ENCODE data around the gene PDE8A. TPM values are rescaled to one million over a fixed set of nuclear protein-coding genes. Genes with fewer than 3 reads are reported as not detected.

PDE8A gene
- total RNA-seq, 2 experiments from 2014 or later, result 28.3 to 32.3 TPM

GRCh38 chr15:84970843-84971242 lies 10.8 kb upstream of the PDE8A start:
- no peak overlapping the region for H3K4me3 ChIP-seq (ENCODE audit: low read depth, low read length, poor library complexity, severe bottlenecking)
- BruUV-seq (replicated peaks), result no TSS peak
- no peaks in the 10 kb centered on the region for H3K9me2 ChIP-seq (ENCODE audit: insufficient read depth, low read length)
- POLR2A ChIA-PET, result interaction anchor here (1.0 kb wide), 1 partner anchor 30 kb away, joined by 4 read pairs; no protein-coding TSS in a partner anchor
- H3K27ac ChIP-seq (ENCODE audit: low read depth, low read length, poor library complexity, severe bottlenecking), result no peak overlapping the region
- no peaks in the 10 kb centered on the region for H3K36me3 ChIP-seq (ENCODE audit: insufficient read depth, low read length)
- H3K79me2 ChIP-seq (ENCODE audit: insufficient read depth, low read depth, low read length), result no peaks in the 10 kb centered on the region
- DNase-seq (ENCODE audit: low spot score), result no peak
- no peak overlapping the region for H2AFZ ChIP-seq (ENCODE audit: low read length)
- CTCF ChIA-PET (ENCODE audit: unreplicated experiment), result no interaction called here
- TF ChIP-seq EZH2phosphoT487 (IDR thresholded peaks at IDR 0.05; ENCODE audit: borderline replicate concordance, low read depth, low read length), result no peak
- TF ChIP-seq CTCF (conservative IDR thresholded peaks at IDR 0.05; ENCODE audit: low read length), result no peak
- H3K9me3 ChIP-seq (ENCODE audit: low read length), result no peaks in the 10 kb centered on the region
- H3K4me2 ChIP-seq (ENCODE audit: low read length), result no peak overlapping the region
- no peaks in the 10 kb centered on the region for H4K20me1 ChIP-seq (ENCODE audit: insufficient read depth, low read length)
- intact Hi-C loops (cut with micrococcal nuclease; ENCODE audit: unreplicated experiment), result no loop called here
- no peaks in the 10 kb centered on the region for H3K4me1 ChIP-seq (ENCODE audit: insufficient read depth, low read length, poor library complexity, severe bottlenecking)

- ChIA-PET CTCF (ENCODE audit: unreplicated experiment) (no interaction called here), POLR2A (no interaction called here)
- Histone ChIP-seq H3K36me3 (ENCODE audit: insufficient read depth, low read length) (no peaks in the 10 kb centered on the region), H3K4me1 (ENCODE audit: insufficient read depth, low read length, poor library complexity, severe bottlenecking) (no peaks in the 10 kb centered on the region), H3K27ac (ENCODE audit: low read depth, low read length, poor library complexity, severe bottlenecking) (no peak overlapping the region), H4K20me1 (ENCODE audit: insufficient read depth, low read length) (no peaks in the 10 kb centered on the region), H3K4me2 (ENCODE audit: low read length) (no peak overlapping the region), H3K9me3 (ENCODE audit: low read length) (no peaks in the 10 kb centered on the region), H3K4me3 (ENCODE audit: low read depth, low read length, poor library complexity, severe bottlenecking) (no peak overlapping the region), H3K9me2 (ENCODE audit: insufficient read depth, low read length) (no peaks in the 10 kb centered on the region), H3K79me2 (ENCODE audit: insufficient read depth, low read depth, low read length) (no peaks in the 10 kb centered on the region), H2AFZ (ENCODE audit: low read length) (no peak overlapping the region)
- intact Hi-C loops (cut with micrococcal nuclease; ENCODE audit: unreplicated experiment), result no loop called here
- no TSS peak for BruUV-seq (replicated peaks)
- no peak for TF ChIP-seq EZH2phosphoT487 (IDR thresholded peaks at IDR 0.05; ENCODE audit: borderline replicate concordance, low read depth, low read length)
- DNase-seq (ENCODE audit: low spot score), result no peak
Measured at GRCh38 chr15:84973492-84974460, 7.9 kb upstream of the PDE8A start.

GRCh38 chr15:84975871-84976351 lies 5.7 kb upstream of the PDE8A start:
- H3K9me3 ChIP-seq (ENCODE audit: low read length), result no peaks in the 10 kb centered on the region
- ChIA-PET POLR2A (no interaction called here), CTCF (ENCODE audit: unreplicated experiment) (interaction anchor here (0.6 kb wide), 1 partner anchor 25 kb away, joined by 3 read pairs; no protein-coding TSS in a partner anchor)
- no peak for TF ChIP-seq CTCF (conservative IDR thresholded peaks at IDR 0.05; ENCODE audit: low read length)
- no peak for TF ChIP-seq EZH2phosphoT487 (IDR thresholded peaks at IDR 0.05; ENCODE audit: borderline replicate concordance, low read depth, low read length)
- H3K4me3 ChIP-seq (ENCODE audit: low read depth, low read length, poor library complexity, severe bottlenecking), result no peak overlapping the region
- no peak for DNase-seq (ENCODE audit: low spot score)
- intact Hi-C loops (cut with micrococcal nuclease; ENCODE audit: unreplicated experiment), result no loop called here
- no peak overlapping the region for H2AFZ ChIP-seq (ENCODE audit: low read length)
- H4K20me1 ChIP-seq (ENCODE audit: insufficient read depth, low read length), result no peaks in the 10 kb centered on the region
- H3K27ac ChIP-seq (ENCODE audit: low read depth, low read length, poor library complexity, severe bottlenecking), result no peak overlapping the region
- H3K9me2 ChIP-seq (ENCODE audit: insufficient read depth, low read length), result no peaks in the 10 kb centered on the region
- H3K79me2 ChIP-seq (ENCODE audit: insufficient read depth, low read depth, low read length), result no peaks in the 10 kb centered on the region
- no TSS peak for BruUV-seq (replicated peaks)
- no peaks in the 10 kb centered on the region for H3K36me3 ChIP-seq (ENCODE audit: insufficient read depth, low read length)
- peaks cover 10% of the 10 kb centered on the region for H3K4me1 ChIP-seq (ENCODE audit: insufficient read depth, low read length, poor library complexity, severe bottlenecking)
- no peak overlapping the region for H3K4me2 ChIP-seq (ENCODE audit: low read length)
